Stimulated activated CD4-positive, alpha-beta T cell treated with anti-CD3 and anti-CD28 coated beads, Interleukin-15, amount 100 ng/mL, for 24 hours (primary cell): Measurements from ENCODE around the gene SBF1.
"Not testable (repeated sequence)": the region's sequence is repeated elsewhere in the genome, so short reads cannot be mapped to it uniquely, and the experiment has no call there.

Source experiments
- DNase-seq: peaks from one replicate; pipeline ENCODE4 v3.0.0-alpha.2; 2020

The SBF1 gene, protein sequence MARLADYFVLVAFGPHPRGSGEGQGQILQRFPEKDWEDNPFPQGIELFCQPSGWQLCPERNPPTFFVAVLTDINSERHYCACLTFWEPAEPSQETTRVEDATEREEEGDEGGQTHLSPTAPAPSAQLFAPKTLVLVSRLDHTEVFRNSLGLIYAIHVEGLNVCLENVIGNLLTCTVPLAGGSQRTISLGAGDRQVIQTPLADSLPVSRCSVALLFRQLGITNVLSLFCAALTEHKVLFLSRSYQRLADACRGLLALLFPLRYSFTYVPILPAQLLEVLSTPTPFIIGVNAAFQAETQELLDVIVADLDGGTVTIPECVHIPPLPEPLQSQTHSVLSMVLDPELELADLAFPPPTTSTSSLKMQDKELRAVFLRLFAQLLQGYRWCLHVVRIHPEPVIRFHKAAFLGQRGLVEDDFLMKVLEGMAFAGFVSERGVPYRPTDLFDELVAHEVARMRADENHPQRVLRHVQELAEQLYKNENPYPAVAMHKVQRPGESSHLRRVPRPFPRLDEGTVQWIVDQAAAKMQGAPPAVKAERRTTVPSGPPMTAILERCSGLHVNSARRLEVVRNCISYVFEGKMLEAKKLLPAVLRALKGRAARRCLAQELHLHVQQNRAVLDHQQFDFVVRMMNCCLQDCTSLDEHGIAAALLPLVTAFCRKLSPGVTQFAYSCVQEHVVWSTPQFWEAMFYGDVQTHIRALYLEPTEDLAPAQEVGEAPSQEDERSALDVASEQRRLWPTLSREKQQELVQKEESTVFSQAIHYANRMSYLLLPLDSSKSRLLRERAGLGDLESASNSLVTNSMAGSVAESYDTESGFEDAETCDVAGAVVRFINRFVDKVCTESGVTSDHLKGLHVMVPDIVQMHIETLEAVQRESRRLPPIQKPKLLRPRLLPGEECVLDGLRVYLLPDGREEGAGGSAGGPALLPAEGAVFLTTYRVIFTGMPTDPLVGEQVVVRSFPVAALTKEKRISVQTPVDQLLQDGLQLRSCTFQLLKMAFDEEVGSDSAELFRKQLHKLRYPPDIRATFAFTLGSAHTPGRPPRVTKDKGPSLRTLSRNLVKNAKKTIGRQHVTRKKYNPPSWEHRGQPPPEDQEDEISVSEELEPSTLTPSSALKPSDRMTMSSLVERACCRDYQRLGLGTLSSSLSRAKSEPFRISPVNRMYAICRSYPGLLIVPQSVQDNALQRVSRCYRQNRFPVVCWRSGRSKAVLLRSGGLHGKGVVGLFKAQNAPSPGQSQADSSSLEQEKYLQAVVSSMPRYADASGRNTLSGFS (N-terminal part only)

DNA sequence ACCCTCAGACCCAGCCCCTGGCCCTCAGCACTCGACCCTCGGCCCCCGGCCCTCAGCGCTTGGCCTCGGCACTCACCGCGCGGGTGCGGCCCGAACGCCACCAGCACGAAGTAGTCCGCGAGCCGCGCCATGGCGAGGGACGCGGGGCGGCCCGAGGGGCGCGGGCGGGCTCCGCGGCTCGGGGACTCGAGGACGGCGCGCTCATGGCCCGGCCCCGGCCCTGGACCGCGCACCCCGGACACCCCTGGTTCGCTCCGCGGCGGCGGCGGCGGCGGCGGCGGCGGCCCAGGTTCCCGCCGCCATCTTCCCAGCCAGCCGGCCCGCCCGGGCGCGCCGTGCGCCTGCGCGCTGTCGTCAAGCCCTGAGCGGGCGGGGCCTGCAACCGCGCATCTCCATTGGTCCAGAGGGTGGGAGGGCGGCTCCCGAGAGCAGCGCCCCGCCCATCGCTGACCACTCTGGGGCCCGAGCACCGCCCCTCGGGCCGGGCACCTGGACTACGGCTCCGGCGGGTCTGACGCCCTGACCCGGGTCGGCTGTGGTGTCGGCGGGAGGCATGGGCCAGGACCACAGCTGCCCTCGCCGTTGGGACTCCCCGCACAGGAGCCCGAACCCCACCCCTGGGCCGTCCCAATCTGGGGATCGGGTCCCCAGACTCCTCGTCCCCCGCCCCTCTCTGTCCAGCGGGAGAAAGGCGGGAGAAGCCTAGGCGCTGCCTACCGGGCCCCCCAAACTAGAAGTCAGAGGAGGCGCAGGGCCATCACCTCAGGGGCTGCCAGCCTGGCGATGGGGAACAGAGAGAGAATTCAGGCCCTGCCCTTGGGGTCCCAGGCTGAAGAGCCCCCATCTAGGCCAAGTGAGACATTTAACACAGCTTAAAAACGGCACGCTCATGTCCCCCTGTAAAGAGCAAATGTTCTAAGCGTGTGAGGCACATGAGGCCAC, at the start of gene SBF1:
SBF1 (minus strand) TSS at position 326 of the 942 bp plus-strand sequence; CDS start at position 131, 195 bp downstream.
- peak; percentile 92 for DNase-seq

DNA sequence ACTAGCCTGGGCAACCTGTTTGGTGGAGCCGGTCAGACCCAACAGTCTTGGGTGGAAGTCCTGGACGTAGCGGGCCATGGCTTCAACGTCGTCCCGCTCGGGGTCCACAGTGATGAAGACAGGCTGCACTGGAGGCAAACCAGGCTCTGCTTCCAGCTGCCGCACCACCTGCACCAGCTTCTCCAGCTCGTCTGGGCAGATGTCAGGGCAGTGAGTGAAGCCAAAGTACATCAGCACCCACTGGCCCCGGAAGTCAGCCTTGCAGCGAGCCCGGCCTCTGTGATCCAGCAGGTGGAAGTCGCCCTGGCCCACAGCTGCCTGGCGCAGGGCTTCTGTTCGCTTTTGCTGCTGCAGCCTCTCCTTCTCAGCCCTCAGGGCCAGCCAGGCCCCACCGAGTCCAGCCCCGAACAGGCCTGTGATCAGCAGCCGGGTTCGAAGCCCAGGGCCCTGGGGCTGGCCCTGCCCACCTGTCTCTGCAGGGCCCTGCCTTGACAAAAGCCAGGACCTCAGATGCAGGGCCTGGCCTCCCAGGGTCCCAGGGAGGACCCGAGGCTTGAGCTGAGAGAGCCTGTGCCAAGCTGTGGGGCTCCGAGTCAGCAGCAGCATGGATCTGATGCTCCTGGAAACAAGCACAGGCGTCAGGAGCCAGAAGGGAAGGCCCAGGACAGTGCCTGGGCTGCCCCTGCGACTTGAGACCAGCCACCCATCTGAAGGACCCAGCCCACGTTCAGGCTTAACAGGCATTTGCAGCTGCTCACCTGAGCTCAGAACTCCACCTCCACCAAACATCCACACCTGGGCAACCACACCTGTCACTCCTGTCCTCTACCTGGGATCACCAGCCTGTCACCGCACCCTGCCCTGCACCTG, 49.2 kb upstream of the SBF1 start:
- DNase-seq, result no peak

DNA sequence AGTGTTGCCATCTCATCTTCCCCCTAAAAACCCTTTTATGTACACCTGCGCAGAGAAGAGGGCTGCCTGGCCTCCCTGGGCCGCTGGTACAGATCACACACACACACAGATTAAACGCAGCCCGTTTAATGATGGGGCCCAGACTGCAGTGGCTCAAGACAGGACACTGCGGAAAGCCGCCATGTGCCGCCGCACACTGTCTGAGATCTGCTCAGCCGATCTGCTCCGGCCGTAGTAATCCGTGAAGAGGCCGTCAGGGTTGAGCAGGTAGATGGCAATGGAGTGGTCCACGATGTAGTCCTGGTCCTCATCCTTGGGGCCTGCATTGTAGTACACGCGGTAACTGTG, 48.6 kb upstream of the SBF1 start:
- no peak for DNase-seq

DNA sequence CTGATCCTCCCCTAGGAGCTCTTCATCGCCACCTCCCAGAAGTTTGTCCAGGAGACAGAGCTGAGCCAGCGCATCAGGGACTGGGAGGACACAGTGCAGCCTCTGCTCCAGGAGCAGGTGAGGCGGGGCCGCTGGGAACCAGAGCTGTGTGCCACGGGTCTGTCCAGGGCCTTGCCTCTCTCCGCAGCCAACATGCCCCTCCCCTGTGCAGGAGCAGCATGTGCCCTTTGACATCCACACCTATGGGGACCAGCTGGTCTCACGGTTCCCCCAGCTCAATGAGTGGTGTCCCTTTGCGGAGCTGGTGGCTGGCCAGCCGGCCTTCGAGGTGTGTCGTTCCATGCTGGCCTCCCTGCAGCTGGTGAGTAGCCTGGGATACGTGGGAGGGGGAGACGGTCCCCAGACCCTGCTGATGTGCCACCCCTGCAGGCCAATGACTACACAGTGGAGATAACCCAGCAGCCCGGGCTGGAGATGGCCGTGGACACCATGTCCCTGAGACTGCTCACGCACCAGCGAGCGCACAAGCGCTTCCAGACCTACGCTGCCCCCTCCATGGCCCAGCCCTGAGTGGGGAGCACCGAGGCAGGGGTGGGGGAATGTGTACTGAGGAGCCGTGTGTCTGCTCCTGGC, 48.1 kb upstream of the SBF1 start:
- DNase-seq, result no peak

DNA sequence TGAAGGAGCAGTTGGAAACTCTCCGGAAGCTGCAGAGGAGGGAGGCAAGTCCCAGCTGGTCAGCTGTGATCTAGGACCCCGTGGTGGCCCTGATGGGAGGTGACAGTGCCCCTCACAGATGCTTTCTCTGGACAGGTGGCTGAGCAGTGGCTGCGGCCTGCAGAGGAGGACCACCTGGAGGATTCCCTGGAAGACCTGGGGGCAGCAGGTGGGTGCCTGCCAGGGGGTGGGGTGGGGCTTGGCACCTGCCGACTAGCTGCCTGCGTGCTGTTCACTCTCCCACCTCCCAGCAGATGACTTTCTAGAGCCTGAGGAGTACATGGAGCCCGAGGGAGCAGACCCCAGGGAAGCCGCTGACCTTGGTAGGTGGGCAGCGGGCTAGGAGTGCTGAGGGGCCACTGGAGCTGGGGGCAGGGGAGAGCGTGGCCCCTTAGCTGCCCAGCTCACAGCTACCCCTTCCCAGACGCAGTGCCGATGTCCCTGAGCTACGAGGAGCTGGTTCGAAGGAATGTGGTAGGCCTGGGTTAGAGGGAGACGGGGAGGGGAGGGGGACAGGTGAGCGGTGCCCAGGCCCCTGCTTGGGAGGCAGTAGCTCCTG, 47.5 kb upstream of the SBF1 start:
- DNase-seq, result no peak

DNA sequence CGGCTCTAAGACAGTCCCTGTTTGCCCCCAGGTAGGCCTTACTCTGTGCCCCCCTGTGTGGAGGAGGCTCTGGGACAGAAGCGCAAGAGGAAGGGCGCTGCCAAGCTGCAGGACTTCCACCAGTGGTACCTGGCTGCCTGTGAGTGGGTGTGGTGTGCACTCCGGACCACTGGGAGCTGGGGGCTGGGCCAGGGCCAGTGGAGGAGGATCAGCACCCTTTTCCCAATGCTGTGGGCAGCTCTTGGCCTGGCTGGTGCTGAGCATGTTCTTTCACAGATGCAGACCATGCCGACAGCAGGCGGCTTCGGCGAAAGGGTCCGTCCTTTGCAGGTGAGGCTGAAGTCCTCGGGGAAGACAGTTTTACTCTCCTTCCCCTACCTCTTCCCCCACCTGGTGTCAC, 46.9 kb upstream of the SBF1 start:
- no peak for DNase-seq

DNA sequence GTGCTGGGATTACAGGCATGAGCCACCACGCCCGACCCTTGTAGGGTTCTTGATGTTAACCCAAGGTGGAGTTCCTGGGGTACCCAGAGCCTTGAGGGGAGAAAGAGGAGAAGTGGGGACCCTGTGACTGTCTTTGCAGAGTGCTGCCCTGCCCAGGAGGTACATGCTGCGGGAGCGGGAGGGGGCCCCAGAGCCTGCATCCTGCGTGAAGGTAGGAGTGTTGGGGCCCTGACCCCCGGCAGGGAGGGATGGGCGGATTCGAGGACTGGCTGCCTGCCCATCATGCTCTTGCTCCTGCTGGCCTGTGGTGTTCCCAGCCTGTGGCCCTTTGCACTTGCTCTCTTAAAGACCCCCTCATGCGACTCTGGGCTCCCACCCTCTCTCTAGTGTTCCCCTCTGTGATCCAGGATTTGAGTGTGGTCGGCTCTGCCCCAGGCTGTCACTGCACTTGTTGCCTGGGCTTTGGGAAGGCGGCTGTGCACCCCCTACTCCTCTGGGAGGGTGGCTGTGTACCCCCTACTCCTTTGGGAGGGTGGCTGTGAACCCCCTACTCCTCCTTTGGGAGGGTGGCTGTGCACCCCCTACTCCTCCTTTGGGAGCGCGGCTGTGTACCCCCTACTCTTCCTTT, 46.1 kb upstream of the SBF1 start:
- DNase-seq, result no peak

DNA sequence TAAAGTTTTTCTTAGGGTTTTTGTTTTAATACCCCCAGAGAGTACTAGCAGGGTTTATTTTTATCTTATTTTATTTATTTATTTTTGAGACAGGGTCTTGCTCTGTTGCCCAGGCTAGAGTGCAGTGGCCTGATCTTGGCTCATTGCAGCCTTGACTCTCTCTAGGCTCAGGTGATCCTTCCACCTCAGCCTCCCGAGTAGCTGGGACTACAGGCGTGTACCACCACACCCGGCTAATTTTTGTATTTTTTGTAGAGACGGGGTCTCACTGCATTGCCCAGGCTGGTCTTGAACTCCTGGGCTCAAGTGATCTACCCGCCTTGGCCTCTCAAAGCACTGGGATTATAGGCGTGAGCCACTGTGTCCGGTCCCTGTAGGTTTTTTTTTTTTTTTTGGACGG, 45.3 kb upstream of the SBF1 start:
- not testable (repeated sequence) for DNase-seq

DNA sequence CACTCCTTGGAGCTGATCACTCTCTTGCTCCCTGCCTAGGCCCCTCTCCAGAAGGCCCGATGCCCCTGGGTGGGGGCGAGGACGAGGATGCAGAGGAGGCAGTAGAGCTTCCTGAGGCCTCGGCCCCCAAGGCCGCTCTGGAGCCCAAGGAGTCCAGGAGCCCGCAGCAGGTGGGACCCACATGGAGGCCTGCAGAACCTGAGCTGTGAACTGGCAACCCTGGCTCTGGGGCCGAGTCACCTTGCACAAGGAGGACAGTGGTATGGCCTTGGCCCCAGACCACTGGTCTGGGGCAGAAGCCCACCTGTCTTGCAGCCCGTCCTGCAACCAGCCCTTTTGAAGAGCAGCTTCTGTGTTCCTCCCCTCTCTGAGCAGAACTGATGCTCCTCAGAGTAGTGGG, 44.3 kb upstream of the SBF1 start:
- no peak for DNase-seq

DNA sequence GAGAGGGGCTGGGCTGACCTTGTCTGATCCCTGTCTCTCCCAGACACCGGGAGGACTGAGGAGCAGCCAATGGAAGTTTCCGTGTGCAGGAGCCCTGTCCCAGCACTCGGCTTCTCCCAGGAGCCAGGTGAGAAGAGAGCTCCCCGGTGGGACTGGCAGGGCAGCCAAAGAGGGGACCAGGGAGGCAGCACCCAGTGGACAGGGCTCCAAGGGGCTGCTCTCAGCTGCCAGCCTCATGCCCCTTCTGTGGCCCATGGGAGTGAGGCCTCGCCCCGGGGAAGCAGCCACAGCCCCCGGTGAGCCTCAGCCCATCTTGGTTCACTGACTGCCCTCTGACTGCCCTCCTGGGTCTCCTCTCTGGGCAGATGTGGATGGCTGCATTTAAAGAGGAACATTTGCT, 43.8 kb upstream of the SBF1 start:
- DNase-seq, result no peak

DNA sequence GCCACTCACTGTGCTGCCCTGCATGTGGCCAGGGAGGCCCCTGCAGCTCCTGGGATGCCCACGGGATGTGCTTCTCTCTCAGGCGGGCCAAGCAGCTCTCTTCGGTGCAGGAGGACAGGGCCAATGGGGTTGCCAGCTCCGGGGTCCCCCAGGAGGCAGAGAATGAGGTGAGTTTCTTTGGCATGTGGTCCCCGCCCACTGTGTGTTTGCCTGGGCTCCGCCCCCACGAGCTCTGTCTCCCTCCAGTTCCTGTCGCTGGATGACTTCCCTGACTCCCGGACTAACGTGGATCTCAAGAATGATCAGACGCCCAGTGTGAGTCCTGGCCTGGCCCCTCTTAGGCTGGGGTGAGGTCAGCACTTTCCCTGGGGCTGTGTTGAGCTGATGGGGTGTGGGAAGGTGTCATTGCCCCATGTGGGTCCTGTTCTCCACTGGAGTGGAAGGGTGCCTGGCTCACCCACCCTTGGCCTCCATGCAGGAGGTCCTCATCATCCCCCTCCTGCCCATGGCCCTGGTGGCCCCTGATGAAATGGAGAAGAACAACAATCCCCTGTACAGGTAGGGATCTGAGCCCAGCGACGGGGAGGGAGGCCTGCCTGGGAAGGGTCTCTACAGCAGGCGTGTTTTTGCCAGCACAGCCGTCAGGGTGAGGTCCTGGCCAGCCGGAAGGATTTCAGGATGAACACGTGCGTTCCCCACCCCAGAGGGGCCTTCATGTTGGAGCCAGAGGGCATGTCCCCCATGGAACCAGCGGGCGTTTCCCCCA, 42.8 kb upstream of the SBF1 start:
- DNase-seq, result no peak

DNA sequence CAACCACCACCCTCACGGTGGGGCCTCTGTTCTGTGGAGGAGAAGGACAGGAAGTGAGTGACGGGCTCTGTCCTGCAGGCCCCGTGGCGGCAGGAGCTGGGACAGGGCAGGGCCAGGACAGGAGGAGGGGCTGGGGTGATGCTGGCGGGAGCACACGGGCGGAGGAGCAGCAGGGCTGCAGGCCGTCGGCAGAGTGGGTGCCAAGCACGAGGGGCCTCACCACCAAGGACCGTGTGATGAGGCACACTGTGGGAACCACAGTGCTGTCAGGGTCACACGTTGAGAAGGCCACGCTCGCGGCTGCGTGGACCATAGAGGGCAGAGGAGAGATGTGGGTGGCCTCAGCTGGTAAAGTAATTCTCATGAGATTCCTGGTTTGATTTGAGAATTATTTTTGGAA, 42.1 kb upstream of the SBF1 start:
- no peak for DNase-seq

DNA sequence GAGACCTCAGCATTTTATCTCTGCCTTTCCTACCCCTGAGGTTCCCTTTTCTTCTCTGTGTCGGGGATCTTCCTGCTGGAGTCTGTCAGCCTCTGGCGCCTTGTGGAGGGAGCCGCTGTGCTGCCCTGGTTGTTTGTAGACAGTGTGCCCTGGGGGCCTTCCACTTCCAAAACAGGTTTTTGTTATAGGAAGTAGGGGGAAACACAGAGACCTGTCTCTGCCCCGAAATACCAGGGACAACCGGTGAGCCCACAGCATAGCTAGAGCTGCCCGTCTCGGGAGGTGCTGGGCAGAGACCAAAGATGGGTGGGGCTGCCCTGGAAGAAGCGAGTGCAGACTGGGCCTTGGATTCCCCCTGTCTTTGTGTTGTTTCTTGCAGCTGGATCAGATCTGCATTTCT, 41.2 kb upstream of the SBF1 start:
- no peak for DNase-seq

DNA sequence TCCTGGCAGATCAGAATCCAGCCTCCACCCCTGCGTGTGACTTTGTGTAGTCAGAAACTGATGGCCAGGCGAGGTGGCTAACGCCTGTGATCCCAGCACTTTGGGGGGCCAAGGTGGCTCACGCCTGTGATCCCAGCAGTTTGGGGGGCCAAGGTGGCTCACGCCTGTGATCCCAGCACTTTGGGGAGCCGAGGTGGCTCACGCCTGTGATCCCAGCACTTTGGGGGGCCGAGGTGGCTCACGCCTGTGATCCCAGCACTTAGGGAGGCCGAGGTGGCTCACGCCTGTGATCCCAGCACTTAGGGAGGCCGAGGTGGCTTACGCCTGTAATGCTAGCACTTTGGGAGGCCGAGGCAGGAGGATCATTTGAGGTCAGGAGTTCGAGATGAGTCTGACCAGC, 38.3 kb upstream of the SBF1 start:
- no peak for DNase-seq

DNA sequence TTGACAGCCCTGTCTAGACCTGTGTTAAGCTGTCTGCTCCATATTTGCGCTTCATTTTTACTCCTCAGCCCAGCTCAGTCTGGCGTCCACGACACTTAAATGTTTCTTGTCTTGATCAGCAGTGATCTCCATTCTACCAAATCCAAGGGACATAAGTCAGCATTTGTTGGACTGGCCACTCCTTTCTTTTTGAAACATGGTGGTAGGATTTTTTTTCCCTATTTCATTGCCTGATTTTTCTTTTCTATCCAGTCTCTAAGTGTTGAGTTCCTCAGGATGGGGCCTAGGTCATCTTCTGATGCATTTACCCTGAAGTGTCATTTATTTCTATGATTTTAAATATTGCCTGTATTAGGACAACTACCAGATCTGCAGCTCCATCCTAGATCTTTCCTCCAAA, 34.1 kb upstream of the SBF1 start:
- no peak for DNase-seq

DNA sequence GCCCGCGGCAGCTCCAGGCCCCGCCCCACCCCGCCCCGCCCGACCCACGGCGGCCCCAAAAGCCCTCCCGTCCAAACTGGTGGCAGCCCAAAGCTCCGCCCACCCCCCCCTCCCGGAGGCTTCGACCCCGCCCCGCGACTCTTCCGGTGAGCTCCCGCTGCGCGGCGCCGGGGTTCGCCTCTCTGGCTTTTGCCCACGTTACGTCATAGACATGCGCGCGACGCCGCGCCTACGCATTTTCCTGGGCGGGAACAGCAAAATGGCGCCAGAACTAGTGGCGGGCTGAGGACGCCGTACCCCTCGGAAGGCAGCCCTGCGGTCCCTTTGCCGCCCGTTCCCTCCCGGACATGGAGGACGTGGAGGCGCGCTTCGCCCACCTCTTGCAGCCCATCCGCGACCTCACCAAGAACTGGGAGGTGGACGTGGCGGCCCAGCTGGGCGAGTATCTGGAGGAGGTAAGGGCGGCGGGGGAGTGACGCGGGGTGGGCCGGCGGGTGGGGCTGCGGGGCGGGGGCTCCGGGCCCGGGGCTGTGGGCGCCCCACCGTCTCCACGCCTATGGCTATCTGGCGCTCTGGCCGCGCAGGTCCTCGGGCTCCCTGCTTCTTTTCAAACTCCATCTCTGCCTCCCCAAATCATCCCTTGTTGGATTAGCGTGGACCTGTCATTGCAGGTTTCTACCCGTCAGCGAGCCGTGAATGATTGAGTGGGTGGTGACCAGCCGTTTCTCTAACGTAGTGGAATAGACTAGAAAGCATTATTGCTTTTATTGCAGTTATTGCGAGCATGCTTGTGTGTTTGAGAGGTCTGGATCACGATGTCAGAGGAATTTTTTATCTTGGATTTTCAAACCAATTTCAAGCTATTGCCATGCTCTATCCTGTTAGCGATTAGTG, 33.4 kb upstream of the SBF1 start, which contains the start of gene NCAPH2:
NCAPH2 (plus strand) TSS at position 234 of the 894 bp plus-strand sequence; CDS start at position 348, 114 bp downstream.
- peak; percentile 98 for DNase-seq

DNA sequence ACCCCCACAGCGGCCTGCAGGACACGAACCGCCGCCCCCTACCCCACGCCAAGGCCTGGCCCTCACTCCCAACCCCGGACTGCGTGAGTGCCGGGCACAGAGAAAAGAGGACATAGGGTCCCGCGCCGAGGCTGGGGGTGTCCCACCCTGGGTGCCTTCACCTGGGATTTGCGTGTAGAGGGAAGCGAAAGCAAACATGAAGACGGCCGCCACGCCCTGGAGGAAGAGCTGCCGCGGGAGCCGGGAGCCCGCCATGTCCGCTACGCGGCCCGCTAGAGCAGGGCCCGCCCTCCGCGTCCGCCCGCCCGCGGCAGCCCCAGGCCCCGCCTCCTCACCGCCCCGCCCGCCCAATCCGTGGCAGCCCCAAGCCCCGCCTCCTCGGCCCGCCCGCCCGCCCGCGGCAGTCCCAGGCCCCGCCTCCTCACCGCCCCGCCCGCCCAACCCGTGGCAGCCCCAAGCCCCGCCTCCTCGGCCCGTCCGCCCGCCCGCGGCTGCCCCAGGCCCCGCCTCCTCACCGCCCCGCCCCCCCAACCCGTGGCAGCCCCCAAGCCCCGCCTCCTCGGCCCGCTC, 32.7 kb upstream of the SBF1 start, which contains the start of gene LMF2:
LMF2 (minus strand) TSS at position 282 of the 570 bp plus-strand sequence; CDS start at position 255, 27 bp downstream.
- DNase-seq, result peak; percentile 94
